Stimulated activated CD4-positive, alpha-beta T cell treated with anti-CD3 and anti-CD28 coated beads, Interleukin-12 subunit alpha, Interleukin-12 subunit beta, amount 100 ng/mL, for 4 hours (primary cell): ENCODE data around the gene NPM1.

Source experiments
- DNase-seq: peaks from one replicate; pipeline ENCODE4 v3.0.0-alpha.2; 2020

The NPM1 gene

DNA sequence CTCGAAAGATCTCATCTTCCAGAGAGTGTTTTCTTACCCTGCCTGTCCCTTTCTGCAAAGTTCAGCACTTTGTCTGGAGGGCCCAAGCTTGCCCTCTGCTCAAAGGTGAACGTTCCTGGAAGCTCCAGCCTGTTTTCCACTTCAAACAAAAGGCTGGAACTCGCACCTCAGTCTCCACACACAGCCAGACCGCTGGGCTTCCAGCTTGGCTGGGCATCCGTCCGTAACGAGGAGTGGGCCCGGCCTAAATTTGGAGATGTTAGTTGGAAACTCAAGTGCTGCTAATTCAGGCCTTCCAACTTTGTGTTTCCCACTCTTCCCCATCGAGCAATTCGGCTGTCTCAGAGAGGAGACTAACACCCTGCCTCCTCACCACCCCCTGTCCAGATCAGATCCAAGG, 66.9 kb downstream of the NPM1 start:
- no peak for DNase-seq

DNA sequence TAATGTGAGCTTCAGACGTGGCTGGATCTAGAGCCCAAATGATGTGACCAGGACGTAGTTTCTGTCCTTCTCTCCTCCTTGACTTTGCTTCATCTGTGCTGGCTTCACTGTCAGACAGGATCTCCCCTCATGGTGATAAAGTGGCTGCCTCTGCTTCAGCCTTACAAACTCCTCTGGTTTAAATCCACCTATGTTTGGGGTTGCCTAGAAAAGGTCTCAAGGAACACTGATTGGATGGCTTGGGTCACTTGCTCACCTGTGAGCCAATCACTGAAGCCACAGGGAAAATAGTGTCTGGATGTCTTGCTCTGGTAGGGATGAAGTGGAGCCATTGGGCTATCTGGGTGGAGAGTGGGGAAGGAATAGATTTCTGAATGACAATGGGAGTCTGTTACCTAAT, 67.9 kb downstream of the NPM1 start:
- DNase-seq: no peak

DNA sequence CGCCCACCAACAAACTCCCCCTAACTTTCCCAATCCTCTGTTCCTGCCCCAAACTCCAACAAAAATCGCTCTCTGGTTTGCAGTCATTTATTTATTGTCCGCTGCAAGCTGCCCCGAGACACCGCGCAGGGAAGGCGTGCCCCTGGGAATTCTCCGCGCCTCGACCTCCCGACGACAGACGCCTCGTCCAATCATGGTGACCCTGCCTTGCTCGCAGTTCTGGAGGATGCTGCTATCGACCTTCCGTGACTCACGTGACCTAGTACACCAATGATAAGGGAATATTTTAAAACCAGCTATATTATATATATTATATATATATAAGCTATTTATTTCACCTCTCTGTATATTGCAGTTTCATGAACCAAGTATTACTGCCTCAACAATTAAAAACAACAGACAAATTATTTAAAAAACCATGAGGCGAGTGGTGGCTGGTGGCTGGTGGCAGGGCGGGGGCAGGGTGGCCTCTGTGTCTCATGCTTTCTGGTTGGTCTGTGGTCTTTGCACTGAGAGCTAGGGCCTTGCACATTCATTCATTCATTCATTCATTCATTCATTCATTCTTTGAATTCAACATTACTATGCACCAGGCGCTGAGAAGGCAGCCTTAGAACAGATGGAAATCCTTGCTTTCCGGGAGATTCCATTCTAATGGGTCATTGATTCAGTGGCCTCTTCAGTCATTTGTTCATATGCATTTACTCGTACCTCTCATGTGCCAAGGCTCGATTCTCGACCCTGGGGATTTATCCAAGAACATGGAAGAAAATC, 69.7 kb downstream of the NPM1 start:
- no peak for DNase-seq

DNA sequence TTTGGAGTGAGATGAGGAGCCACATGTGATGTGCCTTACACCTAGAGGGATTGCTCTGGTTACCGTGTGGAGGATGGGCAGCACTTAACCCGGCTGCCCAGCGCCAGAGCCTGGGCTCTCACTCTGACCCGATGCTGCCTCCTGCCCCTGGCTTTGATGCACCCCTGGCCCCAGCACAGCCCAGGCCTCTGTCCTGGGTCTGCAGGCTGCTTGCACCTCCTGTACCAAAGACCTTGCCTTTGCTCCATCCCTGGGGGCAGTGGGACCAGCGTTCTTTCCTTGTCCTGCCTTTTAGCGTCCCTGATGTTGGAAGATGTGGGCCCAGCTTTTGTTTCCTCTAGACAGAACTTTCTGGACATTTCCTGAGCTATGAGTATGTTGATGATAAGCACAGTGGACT, 72.2 kb downstream of the NPM1 start:
- DNase-seq: no peak
